Thyroid gland (tissue), 4 donors: ENCODE results near the gene IQCE. TPM values are rescaled to one million over a fixed set of nuclear protein-coding genes. Genes with fewer than 3 reads are reported as not detected.
"Not testable (repeated sequence)": the region's sequence is repeated elsewhere in the genome, so short reads cannot be mapped to it uniquely, and the experiment has no call there.

Source experiments
- DNase-seq, 2 donors: peaks; one replicate each; pipeline ENCODE4 v3.0.0-alpha.2; 2019
- H3K27ac ChIP-seq, 3 donors: fragments of 200-600 bp; sonication (generic); 1 replicate in 2 of 3; 2 replicates in 1 of 3; pipeline ENCODE4 v1.5.1; 2016 to 2019; ENCODE audit warnings: mild to moderate bottlenecking in 1 of 3, moderate library complexity in 1 of 3
- H3K27me3 ChIP-seq: fragments of 200-600 bp; sonication (generic); one replicate; pipeline ENCODE4 v1.5.1; 2019
- H3K36me3 ChIP-seq, 2 donors: fragments of 200-600 bp; sonication (generic); one replicate each; pipeline ENCODE4 v1.5.1; 2016 to 2019
- H3K4me1 ChIP-seq, 2 donors: fragments of 200-600 bp; sonication (generic); one replicate each; pipeline ENCODE4 v1.5.1; 2017 to 2019
- H3K4me3 ChIP-seq, 3 donors: fragments of 200-600 bp; sonication (generic); replicated peaks in 1 of 3; 1 replicate in 2 of 3; 2 replicates in 1 of 3; pipeline ENCODE4 v1.5.1; 2016; ENCODE audit warnings: mild to moderate bottlenecking in 1 of 3
- H3K9me3 ChIP-seq: fragments of 200-600 bp; sonication (generic); one replicate; pipeline ENCODE4 v1.5.1; 2017
- POLR2A ChIP-seq, 2 donors: fragments of 450-650 bp; IDR thresholded peaks; one replicate each; pipeline ENCODE4 v1.6.1; 2017; ENCODE audit warnings: antibody characterized with exemption in 2 of 2, mild to moderate bottlenecking in 2 of 2, moderate library complexity in 1 of 2
- WGBS, 2 donors: methylation state at CpG; one replicate each; pipeline ENCODE4 v1.1.5; 2017; 5-methylcytosine and 5-hydroxymethylcytosine counted together
- intact Hi-C: fragments of 100-400 bp; cut with DNase I; formaldehyde crosslinking; loops from one replicate; pipeline ENCODE4 v1.15.1; 2023
- total RNA-seq, 4 donors: library from RNA; depleted of rRNA; stranded (reverse); fragments of >200 nt; gene quantifications; one replicate each; pipeline ENCODE4 v1.2.3, GENCODE V29; 2016
- TF ChIP-seq, protein P1 (sequence below), 6 experiments: fragments of 200-600 bp in 3 of 6; fragments of 450-650 bp in 3 of 6; sonication (generic) in 3 of 6; IDR thresholded peaks; one replicate each; pipeline ENCODE4 v1.5.1; 2016 to 2019; ENCODE audit warnings: antibody characterized with exemption in 6 of 6, mild to moderate bottlenecking in 2 of 6, inconsistent platforms in 1 of 6, moderate library complexity in 1 of 6

IQCE gene
- total RNA-seq, 4 donors from 2014 or later, result 16.0 to 40.2 (median 37.2) TPM

DNA sequence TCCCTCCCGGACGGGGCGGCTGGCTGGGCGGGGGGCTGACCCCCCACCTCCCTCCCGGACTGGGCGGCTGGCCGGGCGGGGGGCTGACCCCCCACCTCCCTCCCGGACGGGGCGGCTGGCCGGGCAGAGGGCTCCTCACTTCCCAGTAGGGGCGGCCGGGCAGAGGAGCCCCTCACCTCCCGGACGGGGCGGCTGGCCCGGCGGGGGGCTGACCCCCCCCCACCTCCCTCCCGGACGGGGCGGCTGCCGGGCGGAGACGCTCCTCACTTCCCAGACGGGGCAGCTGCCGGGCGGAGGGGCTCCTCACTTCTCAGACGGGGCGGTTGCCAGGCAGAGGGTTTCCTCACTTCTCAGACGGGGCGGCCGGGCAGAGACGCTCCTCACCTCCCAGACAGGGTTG, 24.6 kb upstream of the IQCE start:
- H3K9me3 ChIP-seq, DNase-seq, H3K27ac ChIP-seq, intact Hi-C loops, H3K4me3 ChIP-seq, H3K27me3 ChIP-seq: not testable (repeated sequence)
- H3K4me1 ChIP-seq, result peaks cover 0 to 26% of the 10 kb centered on the region in 2 donors
- H3K36me3 ChIP-seq, result peaks cover 8 to 14% of the 10 kb centered on the region in 2 donors
- no CpG with 5 or more reads among the region's 34 CpGs for WGBS, 2 donors

DNA sequence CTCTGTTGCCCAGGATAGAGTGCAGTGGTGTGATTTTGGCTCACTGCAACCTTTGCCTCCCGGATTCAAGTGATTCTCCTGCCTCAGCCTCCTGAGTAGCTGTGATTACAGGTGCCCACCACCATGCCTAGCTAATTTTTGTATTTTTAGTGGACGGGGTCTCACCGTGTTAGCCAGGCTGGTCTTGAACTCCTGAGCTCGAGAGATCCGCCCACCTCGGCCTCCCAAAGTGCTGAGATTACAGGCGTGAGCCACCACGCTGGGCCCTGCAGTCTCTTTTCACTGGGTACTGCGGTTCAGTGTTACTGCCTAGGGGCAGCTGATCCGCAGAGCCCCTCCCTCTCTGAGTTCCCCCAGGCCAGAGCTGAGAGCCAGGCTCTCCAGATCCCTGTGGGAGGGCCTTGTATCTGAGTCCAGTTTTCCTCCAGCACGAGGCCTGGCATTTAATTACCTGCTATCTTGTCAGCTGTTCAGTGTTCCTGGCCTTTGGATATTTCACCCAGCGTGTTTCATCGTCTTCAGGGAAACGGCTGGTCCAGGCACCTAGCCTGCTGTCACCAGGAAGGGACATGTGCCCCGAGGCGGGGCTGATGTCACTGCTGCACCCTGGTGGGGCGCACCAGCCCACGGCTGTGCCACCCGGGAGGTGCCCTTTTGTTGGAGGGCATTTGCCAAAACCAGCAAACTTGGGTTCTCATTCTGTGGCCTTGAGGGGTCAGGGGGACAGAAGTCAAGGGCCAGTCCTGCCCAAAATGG, 22.7 kb upstream of the IQCE start:
- 87 to 90% methylated on average over 12 to 18 of the region's 19 CpGs for WGBS, 2 donors

DNA sequence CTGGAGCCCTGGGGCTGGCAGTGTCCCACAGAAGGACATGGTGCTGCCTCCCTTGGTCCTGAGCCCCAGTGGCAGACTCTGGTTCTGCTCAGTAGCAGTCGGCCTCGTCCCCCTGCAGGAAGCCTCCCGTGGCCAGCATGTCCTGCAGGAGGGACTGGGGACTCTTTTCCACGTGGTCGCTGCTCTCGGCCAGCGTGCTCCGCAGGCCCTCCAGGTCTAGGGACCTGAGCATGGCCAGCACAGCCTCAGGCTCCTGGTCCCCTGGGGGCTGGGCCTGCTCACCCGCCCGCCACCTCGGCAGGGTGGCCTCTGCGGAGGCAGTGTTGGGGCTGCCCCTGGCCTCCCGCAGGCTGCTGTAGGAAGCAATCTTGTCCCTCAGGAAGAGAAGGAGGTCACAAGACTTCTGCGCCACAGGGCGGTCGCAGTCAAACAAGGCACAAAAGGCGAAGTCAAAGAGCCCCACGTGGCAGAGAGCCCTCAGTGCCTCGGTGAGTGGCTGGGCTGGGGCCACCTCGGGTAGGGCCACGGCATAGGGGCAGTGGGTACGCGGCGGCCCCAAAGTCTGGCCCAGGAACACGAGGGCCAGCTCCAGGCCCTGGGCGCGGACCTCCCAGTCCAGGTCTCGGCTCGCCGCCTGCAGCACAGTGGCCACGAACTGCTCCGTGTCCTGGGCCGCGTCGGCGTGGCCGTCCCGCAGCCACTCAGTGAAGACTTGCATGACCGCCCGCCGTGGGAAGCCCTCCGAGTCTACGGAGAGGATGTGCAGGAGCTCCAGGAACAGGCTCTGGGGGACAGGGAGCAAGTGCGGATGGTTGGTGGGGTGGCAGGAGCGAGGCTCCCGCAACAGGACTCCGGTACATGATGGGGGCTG, 20.6 kb upstream of the IQCE start:
- no peaks in the 10 kb centered on the region for H3K9me3 ChIP-seq
- no peak for TF ChIP-seq POLR2A (IDR thresholded peaks at IDR 0.05)
- TF ChIP-seq, protein P1, sequence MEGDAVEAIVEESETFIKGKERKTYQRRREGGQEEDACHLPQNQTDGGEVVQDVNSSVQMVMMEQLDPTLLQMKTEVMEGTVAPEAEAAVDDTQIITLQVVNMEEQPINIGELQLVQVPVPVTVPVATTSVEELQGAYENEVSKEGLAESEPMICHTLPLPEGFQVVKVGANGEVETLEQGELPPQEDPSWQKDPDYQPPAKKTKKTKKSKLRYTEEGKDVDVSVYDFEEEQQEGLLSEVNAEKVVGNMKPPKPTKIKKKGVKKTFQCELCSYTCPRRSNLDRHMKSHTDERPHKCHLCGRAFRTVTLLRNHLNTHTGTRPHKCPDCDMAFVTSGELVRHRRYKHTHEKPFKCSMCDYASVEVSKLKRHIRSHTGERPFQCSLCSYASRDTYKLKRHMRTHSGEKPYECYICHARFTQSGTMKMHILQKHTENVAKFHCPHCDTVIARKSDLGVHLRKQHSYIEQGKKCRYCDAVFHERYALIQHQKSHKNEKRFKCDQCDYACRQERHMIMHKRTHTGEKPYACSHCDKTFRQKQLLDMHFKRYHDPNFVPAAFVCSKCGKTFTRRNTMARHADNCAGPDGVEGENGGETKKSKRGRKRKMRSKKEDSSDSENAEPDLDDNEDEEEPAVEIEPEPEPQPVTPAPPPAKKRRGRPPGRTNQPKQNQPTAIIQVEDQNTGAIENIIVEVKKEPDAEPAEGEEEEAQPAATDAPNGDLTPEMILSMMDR (IDR thresholded peaks at IDR 0.05), result no peak
- 84 to 95% methylated on average over 12 to 37 of the region's 47 CpGs for WGBS, 2 donors
- H3K27me3 ChIP-seq, result no peaks in the 10 kb centered on the region
- no peak overlapping the region for H3K27ac ChIP-seq
- no peak overlapping the region for H3K4me3 ChIP-seq
- H3K4me1 ChIP-seq, result no peaks in the 10 kb centered on the region
- intact Hi-C loops, result no loop called here
- H3K36me3 ChIP-seq, result peaks cover 23 to 34% of the 10 kb centered on the region in 2 donors
- DNase-seq, result no peak

More for the DNA sequence above, 22.7 kb upstream of the IQCE start:
- H3K27me3 ChIP-seq, H3K4me3 ChIP-seq, H3K4me1 ChIP-seq, DNase-seq, intact Hi-C loops, H3K9me3 ChIP-seq, H3K27ac ChIP-seq: not testable (repeated sequence)
- peaks cover 15 to 19% of the 10 kb centered on the region in 2 donors for H3K36me3 ChIP-seq

DNA sequence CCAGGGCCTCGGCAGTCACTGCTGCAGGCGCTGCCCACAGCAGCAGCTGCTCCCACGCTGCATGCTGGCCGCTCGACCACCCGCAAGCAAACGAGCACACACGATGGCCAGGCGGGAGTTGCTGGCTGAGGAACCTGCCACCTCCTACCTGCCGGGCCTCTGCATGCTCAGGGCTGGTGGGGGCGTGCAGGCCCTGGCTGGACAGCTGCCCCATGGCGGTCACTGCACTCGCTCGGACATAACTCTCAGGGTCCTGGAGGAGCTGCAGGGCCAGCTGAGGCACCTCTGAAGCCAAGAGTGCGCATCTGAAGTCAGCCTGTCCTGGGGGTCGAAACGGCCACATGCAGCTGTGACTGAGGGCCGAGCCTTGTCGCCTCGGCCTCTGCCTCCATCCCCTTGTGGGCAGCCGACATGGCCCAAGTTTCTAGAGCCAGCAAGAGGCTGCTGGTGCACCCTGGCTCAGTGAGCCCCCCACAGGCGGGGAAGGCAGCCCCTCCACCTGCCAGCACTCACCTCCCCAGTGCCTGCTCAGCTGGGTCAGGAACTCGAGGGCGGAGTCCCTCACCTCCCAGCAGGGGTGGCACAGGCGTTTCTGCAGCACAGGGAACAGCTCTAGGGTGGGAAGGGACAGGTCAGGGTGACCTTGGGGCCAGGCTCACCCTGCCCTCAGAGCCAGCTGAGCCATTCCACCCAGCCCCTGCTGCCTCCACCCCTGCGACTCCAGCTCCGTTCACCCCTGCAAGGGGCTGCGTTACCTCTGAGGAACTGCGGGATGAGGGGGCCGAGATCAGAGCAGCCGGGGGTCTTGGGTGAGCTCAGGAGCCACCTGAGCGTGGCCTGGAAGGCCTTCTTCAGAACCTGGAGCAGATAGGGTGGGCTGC, 19.5 kb upstream of the IQCE start:
- intact Hi-C loops, result no loop called here
- no peak for DNase-seq
- no peak overlapping the region for H3K4me3 ChIP-seq
- H3K9me3 ChIP-seq, result no peaks in the 10 kb centered on the region
- H3K27me3 ChIP-seq, result no peaks in the 10 kb centered on the region
- 95% methylated on average over 16 to 24 of the region's 32 CpGs for WGBS, 2 donors
- H3K36me3 ChIP-seq, result peaks cover 29 to 40% of the 10 kb centered on the region in 2 donors
- H3K27ac ChIP-seq, result no peak overlapping the region
- no peak for TF ChIP-seq POLR2A (IDR thresholded peaks at IDR 0.05)
- TF ChIP-seq, protein P1 (IDR thresholded peaks at IDR 0.05), result no peak
- no peaks in the 10 kb centered on the region for H3K4me1 ChIP-seq

DNA sequence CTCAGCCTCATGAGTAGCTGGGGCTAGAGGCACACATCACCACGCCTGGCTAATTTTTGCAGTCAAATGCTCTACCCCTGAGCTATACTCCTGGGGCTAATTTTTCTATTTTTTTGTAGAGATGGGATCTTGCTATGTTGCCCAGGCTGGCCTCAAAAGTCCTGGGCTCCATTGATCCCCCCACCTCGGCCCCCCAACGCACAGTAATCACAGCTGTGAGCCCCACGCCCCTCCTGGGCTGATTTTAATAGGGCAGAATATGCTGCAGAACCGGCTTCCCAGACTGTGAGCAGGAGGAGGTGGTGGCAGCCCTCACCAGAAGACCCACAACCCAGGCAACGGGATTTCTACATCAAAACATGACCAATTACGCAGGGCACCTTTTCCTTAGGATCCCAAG, 18.6 kb upstream of the IQCE start:
- intact Hi-C loops, result no loop called here
- TF ChIP-seq, protein P1 (IDR thresholded peaks at IDR 0.05), result no peak
- no peak for TF ChIP-seq POLR2A (IDR thresholded peaks at IDR 0.05)
- Histone ChIP-seq H3K4me1 (no peaks in the 10 kb centered on the region), H3K27me3 (no peaks in the 10 kb centered on the region), H3K36me3 (peaks cover 36 to 40% of the 10 kb centered on the region in 2 donors), H3K4me3 (no peak overlapping the region), H3K27ac (no peak overlapping the region), H3K9me3 (no peaks in the 10 kb centered on the region)
- no peak for DNase-seq
- WGBS, 2 donors, result 94 to 96% methylated on average over 7 of the region's 7 CpGs
